DND-41 (cell line): Measurements from ENCODE around the gene TAF8.
A peak's percentile ranks its signal among the peaks of the same experiment; 100 is the strongest.

ENCODE experiments used
- ATAC-seq: fragments of 200-7000 bp; cut with Tn5 transposase; 3 replicates; pipeline ENCODE4 v1.9.1; 2021; ENCODE audit warnings: low read depth; ENCODE audit not compliant: insufficient read depth
- DNase-seq: peaks from one replicate; pipeline ENCODE4 v3.0.0-alpha.2; 2020
- H2AFZ ChIP-seq: 2 replicates; pipeline ENCODE4 v1.6.0; 2012; ENCODE audit warnings: low read depth, low read length
- H3K27ac ChIP-seq: 2 replicates; pipeline ENCODE4 v1.5.1; 2012; ENCODE audit warnings: low read length, inconsistent platforms
- H3K27me3 ChIP-seq: fragments of 200-600 bp; sonication (generic); 2 replicates; pipeline ENCODE4 v1.6.0; 2012; ENCODE audit warnings: low read length, mild to moderate bottlenecking, inconsistent platforms; ENCODE audit not compliant: insufficient read depth, poor library complexity
- H3K36me3 ChIP-seq: 2 replicates; pipeline ENCODE4 v1.5.1; 2012; ENCODE audit warnings: low read length, inconsistent platforms; ENCODE audit not compliant: insufficient read depth
- H3K4me1 ChIP-seq: 2 replicates; pipeline ENCODE4 v1.5.1; 2012; ENCODE audit warnings: mild to moderate bottlenecking, low read length; ENCODE audit not compliant: insufficient read depth
- H3K4me2 ChIP-seq: 2 replicates; pipeline ENCODE4 v1.6.0; 2012; ENCODE audit warnings: mild to moderate bottlenecking, moderate library complexity, low read length, inconsistent platforms; ENCODE audit not compliant: insufficient read depth
- H3K4me3 ChIP-seq, 2 experiments: fragments of 200-600 bp in 1 of 2; shearing (Covaris generic) in 1 of 2; 2 replicates each; pipeline ENCODE4 v1.5.1; 2012 to 2016; ENCODE audit warnings: inconsistent platforms in 2 of 2, low read length in 2 of 2, mild to moderate bottlenecking in 2 of 2, low read depth in 1 of 2, moderate library complexity in 1 of 2
- H3K79me2 ChIP-seq: 2 replicates; pipeline ENCODE4 v1.6.0; 2012; ENCODE audit warnings: low read length, inconsistent platforms; ENCODE audit not compliant: insufficient read depth
- H3K9ac ChIP-seq: 2 replicates; pipeline ENCODE4 v1.6.0; 2012; ENCODE audit warnings: low read depth, mild to moderate bottlenecking, inconsistent platforms, low read length, moderate library complexity
- H3K9me3 ChIP-seq: 2 replicates; pipeline ENCODE4 v1.5.1; 2012; ENCODE audit warnings: low read length, moderate library complexity, mild to moderate bottlenecking, inconsistent platforms; ENCODE audit not compliant: insufficient read depth, severe bottlenecking
- H4K20me1 ChIP-seq: 2 replicates; pipeline ENCODE4 v1.6.0; 2012; ENCODE audit warnings: low read length; ENCODE audit not compliant: insufficient read depth
- EZH2 ChIP-seq: IDR thresholded peaks from 3 replicates; pipeline ENCODE4 v1.6.1; 2012; ENCODE audit warnings: borderline replicate concordance, low read depth, mild to moderate bottlenecking, moderate library complexity, low read length, inconsistent platforms; ENCODE audit not compliant: severe bottlenecking
- TF ChIP-seq, protein P1 (sequence below): IDR thresholded peaks from 2 replicates; pipeline ENCODE4 v1.5.1; 2012; ENCODE audit warnings: borderline replicate concordance, low read length, moderate library complexity, mild to moderate bottlenecking; ENCODE audit not compliant: poor library complexity, severe bottlenecking; ENCODE audit errors: extremely low read depth

The TAF8 gene

DNA sequence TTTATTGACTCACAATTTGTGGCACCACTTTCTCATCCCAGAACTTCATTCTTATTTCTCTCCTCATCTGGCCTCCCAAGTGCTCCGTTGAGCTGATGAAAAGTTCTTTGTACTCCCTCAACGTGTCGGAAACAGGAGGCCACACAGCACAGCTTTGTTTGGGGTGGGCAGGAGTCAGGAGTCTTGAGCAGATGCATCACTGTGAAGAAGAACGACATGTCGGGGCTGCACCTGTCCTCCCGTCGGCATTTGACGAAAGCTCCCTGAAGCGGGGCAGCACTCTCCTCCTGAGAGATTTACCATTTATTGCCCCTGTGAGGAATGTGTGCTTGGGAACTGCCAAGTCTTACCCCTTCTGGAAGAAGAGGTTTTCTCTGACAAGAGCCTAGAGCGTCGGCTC lies 28.1 kb downstream of the TAF8 start:
- H3K4me3 ChIP-seq = no peak overlapping the region
- H3K4me1 ChIP-seq = no peaks in the 10 kb centered on the region
- no peaks in the 10 kb centered on the region for H3K27me3 ChIP-seq
- peaks cover 56% of the 10 kb centered on the region for H3K36me3 ChIP-seq
- TF ChIP-seq, protein P1, sequence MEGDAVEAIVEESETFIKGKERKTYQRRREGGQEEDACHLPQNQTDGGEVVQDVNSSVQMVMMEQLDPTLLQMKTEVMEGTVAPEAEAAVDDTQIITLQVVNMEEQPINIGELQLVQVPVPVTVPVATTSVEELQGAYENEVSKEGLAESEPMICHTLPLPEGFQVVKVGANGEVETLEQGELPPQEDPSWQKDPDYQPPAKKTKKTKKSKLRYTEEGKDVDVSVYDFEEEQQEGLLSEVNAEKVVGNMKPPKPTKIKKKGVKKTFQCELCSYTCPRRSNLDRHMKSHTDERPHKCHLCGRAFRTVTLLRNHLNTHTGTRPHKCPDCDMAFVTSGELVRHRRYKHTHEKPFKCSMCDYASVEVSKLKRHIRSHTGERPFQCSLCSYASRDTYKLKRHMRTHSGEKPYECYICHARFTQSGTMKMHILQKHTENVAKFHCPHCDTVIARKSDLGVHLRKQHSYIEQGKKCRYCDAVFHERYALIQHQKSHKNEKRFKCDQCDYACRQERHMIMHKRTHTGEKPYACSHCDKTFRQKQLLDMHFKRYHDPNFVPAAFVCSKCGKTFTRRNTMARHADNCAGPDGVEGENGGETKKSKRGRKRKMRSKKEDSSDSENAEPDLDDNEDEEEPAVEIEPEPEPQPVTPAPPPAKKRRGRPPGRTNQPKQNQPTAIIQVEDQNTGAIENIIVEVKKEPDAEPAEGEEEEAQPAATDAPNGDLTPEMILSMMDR = no peak
- no peak for TF ChIP-seq EZH2
- ATAC-seq = no peak
- no peaks in the 10 kb centered on the region for H3K79me2 ChIP-seq
- no peaks in the 10 kb centered on the region for H3K9me3 ChIP-seq
- H3K9ac ChIP-seq = no peak overlapping the region
- H3K4me2 ChIP-seq = no peak overlapping the region
- H2AFZ ChIP-seq = no peak overlapping the region
- no peak overlapping the region for H3K27ac ChIP-seq
- no peak for DNase-seq
- H4K20me1 ChIP-seq = no peaks in the 10 kb centered on the region

DNA sequence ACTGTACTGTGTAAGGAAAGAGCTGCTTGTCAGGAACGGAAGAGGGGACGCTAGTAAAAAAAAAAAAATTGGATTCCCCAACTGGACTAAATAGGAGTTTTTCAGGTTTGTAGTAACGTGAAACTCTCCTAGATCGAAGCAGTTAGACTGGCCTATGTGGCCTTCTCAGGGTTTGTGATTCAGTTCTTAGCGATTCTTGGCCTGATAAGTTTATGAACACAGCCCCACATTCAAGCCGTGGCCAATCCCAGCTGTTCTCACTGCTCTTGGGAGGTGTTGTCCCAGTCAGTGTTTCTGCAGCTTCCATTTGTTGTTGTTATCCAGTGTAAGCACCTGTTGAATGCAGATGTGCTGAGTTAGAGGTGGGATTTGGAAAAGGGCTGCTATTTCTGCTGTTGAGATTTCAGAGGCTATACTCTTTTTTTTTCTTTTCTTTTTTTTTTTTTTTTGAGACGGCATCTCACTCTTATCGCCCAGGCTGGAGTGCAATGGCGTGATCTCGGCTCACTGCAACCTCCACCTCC lies 29.7 kb downstream of the TAF8 start:
- ATAC-seq = no peak
- Histone ChIP-seq H3K9ac (no peak overlapping the region), H3K9me3 (no peaks in the 10 kb centered on the region), H3K27me3 (no peaks in the 10 kb centered on the region), H3K79me2 (no peaks in the 10 kb centered on the region), H3K4me1 (no peaks in the 10 kb centered on the region), H4K20me1 (no peaks in the 10 kb centered on the region), H3K4me3 (no peak overlapping the region), H3K36me3 (peaks cover 45% of the 10 kb centered on the region), H3K4me2 (no peak overlapping the region), H3K27ac (no peak overlapping the region), H2AFZ (no peak overlapping the region)
- no peak for DNase-seq
- TF ChIP-seq EZH2 = no peak

DNA sequence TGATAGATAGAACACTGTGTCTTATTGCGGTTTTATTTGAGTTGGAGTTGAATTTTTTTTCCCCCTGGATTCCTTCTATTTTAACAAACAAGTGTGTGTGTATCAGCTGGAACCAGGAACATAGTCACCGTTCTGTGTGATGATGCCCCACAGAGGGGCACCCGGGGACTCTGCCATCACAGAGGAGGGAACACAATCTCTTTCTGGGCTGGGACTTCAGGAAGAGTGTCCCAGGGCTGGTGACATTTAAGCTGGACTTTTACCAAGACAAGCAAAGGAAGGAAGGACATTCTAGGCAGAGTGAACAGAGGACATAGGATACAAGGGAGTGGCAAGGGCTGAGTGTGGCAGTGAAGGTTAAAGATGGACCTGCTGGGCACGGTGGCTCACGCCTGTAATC lies 33.2 kb downstream of the TAF8 start:
- ATAC-seq = no peak
- Histone ChIP-seq H3K27ac (no peak overlapping the region), H3K27me3 (no peaks in the 10 kb centered on the region), H4K20me1 (no peaks in the 10 kb centered on the region), H3K9ac (no peak overlapping the region), H3K9me3 (no peaks in the 10 kb centered on the region), H3K4me2 (no peak overlapping the region), H3K4me3 (no peak overlapping the region), H3K4me1 (no peaks in the 10 kb centered on the region), H3K36me3 (peaks cover 18% of the 10 kb centered on the region), H2AFZ (no peak overlapping the region), H3K79me2 (no peaks in the 10 kb centered on the region)
- no peak for DNase-seq
- TF ChIP-seq EZH2 = no peak
- TF ChIP-seq, protein P1 = no peak

DNA sequence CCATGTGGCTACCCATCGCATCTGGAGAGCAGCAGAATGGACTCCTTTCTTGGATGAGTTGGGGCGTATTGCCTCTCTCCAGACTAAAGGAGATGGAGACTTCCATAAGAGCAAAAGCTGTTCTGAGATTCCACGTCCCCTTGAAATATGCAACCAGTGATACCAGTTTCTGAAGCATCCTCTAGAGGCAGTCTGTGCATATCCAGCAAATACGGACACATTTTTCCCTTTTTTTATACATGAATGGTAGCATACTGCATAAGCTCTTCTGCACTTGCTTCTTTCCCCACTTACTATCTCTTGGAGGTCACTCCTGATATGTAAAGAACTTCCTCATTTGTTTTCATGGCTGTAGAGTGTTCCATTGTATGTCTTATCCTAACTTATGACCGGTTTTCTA lies 34.6 kb downstream of the TAF8 start:
- Histone ChIP-seq H3K9ac (no peak overlapping the region), H3K79me2 (no peaks in the 10 kb centered on the region), H3K4me3 (no peak overlapping the region), H3K27me3 (no peaks in the 10 kb centered on the region), H3K27ac (no peak overlapping the region), H3K4me1 (no peaks in the 10 kb centered on the region), H3K9me3 (no peaks in the 10 kb centered on the region), H3K4me2 (no peak overlapping the region), H4K20me1 (no peaks in the 10 kb centered on the region), H2AFZ (no peak overlapping the region), H3K36me3 (peaks cover 7% of the 10 kb centered on the region; the same call in 1 of the 2 replicates)
- DNase-seq (no peak), ATAC-seq (no peak)
- TF ChIP-seq, protein P1 = peak; percentile 22
- TF ChIP-seq EZH2 = no peak
